HCEC 1CT (cell line): ENCODE measurements around the gene INAFM2.

ENCODE experiments used
- DNase-seq: peaks from one replicate; pipeline ENCODE4 v3.0.0-alpha.2; 2017

The INAFM2 gene

DNA sequence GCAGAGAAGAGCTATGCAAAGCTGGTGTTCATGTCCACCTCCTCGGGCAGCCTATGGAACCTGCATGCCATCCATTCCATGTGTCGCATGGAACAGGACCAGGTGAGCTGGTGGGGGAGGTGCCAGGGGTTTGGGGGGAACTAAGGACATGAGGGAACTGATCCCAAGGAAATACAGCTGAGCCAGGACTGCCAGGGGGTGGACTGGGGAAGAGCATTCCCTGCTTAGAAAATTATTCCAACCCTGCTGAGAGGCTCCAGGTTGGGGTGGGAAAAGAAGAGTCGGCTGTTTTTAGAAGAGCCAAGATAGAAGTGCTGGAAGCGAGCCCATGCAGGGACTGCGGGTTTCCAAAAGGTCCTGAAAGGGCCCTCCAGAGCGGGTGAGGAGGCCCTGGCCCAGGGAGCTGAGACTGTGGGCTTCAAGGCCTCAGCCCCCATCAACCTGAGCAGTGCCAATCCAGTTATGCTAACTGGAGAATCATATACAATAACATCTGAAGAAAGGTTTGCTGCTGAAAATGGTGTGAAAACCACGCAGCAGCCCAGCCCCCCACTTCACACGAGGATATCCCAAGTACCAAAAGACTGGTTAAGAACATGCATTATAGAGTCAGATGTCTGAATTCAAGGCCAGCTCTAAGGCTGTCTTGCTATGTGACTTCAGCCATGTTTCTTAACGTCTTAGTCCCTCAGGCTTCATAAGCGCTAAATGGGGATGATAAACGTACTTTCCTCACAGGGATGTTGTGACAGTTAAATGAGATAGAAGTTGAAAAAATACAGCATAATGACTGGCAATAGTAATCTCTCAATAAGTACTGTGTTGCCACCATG is 42.3 kb downstream of the INAFM2 start:
- no peak for DNase-seq

DNA sequence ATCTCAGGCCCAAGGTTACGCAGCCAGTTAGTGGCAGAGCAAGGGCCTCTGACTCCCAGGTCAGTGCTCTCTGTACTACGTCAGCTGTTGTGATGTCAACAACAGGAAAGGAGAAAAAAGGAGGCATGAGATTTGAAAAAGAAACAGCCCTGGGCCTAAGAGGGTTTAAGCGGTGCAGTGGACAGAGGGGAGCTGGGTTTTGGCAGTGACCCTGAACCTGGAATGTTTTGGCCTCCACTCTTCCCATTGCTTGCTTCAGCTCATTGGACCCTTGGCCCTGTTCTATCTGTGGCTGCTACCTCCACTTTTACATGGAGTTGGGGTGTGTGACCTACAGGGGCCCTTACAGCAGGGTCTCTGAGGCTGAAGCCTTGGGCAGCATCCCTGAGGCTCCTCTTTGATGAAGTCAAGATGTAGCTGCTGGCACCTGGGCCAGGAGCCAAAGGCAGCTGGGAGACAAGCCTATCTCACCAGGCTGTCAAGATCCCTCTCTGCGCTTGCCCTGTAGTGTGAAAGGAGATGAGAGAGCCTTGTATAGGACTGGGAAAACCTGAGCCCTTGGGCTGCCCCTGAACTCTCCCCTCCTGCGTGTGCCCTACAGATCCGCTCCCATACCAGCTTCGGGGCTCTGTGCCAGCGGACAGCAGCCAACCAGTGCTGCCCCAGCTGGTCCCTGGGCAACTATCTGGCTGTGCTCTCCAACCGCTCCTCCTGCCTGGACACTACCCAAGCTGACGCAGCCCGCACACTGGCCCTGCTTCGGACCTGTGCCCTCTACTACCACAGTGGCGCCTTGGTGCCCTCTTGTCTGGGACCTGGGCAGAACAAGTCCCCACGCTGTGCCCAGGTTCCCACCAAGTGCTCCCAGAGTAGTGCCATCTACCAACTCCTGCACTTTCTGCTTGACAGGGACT is 43.2 kb downstream of the INAFM2 start:
- no peak for DNase-seq

DNA sequence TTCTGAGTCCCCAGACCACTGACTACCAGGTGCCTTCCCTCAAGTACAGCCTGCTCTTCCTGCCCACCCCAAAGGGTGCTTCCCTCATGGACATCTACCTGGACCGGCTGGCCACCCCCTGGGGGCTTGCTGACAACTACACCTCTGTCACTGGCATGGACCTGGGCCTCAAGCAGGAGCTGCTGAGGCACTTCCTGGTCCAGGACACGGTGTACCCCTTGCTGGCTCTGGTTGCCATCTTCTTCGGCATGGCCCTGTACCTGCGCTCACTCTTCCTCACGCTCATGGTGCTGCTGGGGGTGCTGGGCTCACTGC is 43.8 kb downstream of the INAFM2 start:
- no peak for DNase-seq

DNA sequence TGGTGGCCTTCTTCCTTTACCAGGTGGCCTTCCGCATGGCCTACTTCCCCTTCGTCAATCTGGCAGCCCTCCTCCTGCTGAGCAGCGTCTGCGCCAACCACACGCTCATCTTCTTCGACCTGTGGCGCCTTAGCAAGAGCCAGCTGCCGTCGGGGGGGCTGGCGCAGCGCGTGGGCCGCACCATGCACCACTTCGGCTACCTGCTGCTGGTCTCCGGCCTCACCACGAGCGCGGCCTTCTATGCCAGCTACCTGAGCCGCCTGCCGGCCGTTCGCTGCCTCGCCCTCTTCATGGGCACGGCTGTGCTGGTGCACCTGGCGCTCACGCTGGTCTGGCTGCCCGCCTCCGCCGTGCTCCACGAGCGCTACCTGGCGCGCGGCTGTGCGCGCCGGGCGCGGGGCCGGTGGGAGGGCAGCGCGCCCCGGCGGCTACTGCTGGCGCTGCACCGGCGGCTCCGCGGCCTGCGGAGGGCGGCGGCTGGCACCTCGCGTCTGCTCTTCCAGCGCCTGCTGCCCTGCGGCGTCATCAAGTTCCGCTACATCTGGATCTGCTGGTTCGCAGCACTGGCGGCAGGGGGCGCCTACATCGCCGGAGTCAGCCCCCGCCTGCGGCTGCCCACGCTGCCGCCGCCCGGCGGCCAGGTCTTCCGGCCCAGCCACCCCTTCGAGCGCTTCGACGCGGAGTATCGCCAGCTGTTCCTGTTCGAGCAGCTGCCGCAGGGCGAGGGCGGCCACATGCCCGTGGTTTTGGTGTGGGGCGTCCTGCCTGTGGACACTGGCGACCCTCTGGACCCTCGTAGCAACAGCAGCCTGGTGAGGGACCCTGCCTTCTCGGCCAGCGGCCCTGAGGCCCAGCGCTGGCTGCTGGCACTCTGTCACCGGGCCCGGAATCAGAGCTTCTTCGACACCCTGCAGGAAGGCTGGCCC is 44.5 kb downstream of the INAFM2 start:
- DNase-seq = peak; percentile 89

DNA sequence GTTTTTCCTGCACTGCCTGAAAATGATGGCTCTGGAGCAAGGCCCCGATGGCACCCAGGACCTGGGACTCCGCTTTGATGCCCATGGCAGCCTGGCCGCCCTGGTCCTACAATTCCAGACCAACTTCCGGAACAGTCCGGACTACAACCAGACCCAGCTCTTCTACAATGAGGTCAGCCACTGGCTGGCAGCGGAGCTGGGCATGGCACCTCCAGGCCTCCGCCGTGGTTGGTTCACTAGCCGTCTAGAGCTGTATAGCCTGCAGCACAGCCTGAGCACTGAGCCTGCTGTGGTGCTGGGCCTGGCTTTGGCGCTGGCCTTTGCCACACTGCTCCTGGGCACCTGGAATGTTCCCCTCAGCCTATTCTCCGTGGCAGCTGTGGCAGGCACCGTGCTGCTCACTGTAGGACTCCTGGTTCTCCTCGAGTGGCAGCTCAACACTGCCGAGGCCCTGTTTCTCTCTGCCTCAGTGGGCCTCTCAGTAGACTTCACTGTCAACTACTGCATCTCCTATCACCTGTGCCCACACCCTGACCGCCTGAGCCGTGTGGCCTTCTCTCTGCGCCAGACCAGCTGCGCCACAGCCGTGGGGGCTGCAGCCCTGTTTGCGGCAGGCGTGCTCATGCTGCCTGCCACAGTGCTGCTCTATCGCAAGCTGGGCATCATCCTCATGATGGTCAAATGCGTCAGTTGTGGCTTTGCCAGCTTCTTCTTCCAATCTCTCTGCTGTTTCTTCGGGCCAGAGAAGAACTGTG is 45.4 kb downstream of the INAFM2 start:
- no peak for DNase-seq

DNA sequence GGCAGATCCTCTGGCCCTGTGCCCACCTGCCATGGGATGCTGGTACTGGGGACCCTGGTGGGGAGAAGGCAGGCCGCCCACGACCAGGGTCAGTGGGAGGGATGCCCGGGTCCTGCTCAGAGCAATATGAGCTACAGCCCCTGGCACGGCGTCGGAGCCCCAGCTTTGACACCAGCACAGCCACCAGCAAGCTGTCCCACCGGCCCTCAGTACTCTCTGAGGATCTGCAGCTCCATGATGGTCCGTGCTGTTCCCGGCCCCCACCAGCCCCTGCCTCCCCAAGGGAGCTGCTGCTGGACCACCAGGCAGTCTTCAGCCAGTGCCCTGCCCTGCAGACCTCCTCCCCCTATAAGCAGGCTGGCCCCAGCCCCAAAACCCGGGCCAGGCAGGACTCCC is 46.0 kb downstream of the INAFM2 start:
- no peak for DNase-seq

DNA sequence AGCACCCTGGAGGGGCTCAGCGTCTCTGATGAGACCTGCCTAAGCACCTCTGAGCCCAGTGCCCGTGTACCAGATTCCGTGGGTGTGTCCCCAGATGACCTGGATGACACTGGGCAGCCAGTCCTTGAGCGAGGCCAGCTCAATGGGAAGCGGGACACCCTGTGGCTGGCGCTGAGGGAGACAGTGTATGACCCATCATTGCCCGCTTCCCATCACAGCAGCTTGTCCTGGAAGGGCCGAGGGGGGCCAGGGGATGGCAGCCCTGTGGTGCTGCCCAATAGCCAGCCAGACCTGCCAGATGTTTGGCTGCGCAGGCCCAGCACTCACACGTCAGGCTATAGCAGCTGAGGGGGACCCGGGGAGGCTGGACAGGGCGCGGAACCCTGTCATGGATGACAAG is 46.5 kb downstream of the INAFM2 start:
- no peak for DNase-seq

DNA sequence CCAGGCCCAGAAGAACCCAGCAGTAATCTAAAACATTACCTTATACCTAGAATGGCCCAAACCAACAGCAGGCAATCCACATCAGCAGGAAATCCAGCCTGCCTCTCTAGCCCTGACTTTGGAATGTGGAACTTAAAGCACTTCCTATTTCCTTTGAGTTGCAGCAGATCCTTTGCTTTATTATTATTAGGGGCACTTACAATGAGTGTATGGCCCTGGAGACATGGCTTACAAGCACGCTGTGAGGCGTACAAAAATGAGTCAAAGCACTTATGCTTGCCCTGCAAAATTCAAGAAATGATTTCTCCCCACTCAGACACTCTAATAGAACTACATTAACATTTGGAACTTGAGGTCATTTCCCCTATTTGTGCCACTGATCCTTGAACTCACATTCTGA is 49.5 kb downstream of the INAFM2 start:
- no peak for DNase-seq
